IPS-NIHi11 (cell line): ENCODE data around the gene FYN.

Source experiments
- DNase-seq: peaks from one replicate; pipeline ENCODE4 v3.0.0; 2012; ENCODE audit warnings: mixed read lengths, low spot score

The FYN gene

GRCh38 chr6:111707773-111708172, 165.5 kb downstream of the FYN start:
- DNase-seq = no peak

- no peak for DNase-seq
Measured at GRCh38 chr6:111706841-111707391, 166.3 kb downstream of the FYN start.

GRCh38 chr6:111703723-111704122, 169.5 kb downstream of the FYN start:
- DNase-seq = no peak

- DNase-seq = no peak
Measured at GRCh38 chr6:111702268-111702667, 171.0 kb downstream of the FYN start.

GRCh38 chr6:111701146-111701545, 172.1 kb downstream of the FYN start:
- DNase-seq = no peak

GRCh38 chr6:111700135-111700690, 173.0 kb downstream of the FYN start:
- DNase-seq = no peak

- no peak for DNase-seq
Measured at GRCh38 chr6:111699123-111699522, 174.1 kb downstream of the FYN start.

- DNase-seq = no peak
Measured at GRCh38 chr6:111696814-111697213, 176.4 kb downstream of the FYN start.

- no peak for DNase-seq
Measured at GRCh38 chr6:111692327-111693164, 180.7 kb downstream of the FYN start.

GRCh38 chr6:111691345-111692225, 181.7 kb downstream of the FYN start:
- DNase-seq = no peak

GRCh38 chr6:111689946-111690345, 183.3 kb downstream of the FYN start:
- no peak for DNase-seq

- no peak for DNase-seq
Measured at GRCh38 chr6:111689419-111689818, 183.8 kb downstream of the FYN start.

- no peak for DNase-seq
Measured at GRCh38 chr6:111688331-111688730, 184.9 kb downstream of the FYN start.

- no peak for DNase-seq
Measured at GRCh38 chr6:111687652-111688051, 185.6 kb downstream of the FYN start.

GRCh38 chr6:111686932-111687266, 186.4 kb downstream of the FYN start:
- DNase-seq = no peak

GRCh38 chr6:111686249-111686931, 186.9 kb downstream of the FYN start:
- DNase-seq = peak; percentile 29

- DNase-seq = no peak
Measured at GRCh38 chr6:111685526-111685925, 187.7 kb downstream of the FYN start.

- no peak for DNase-seq
Measured at GRCh38 chr6:111685058-111685457, 188.2 kb downstream of the FYN start.

- no peak for DNase-seq
Measured at GRCh38 chr6:111683749-111684267, 189.4 kb downstream of the FYN start.

- no peak for DNase-seq
Measured at GRCh38 chr6:111683157-111683556, 190.1 kb downstream of the FYN start.

- DNase-seq = no peak
Measured at GRCh38 chr6:111681860-111682259, 191.4 kb downstream of the FYN start.
